ENCODE data around the gene SREBF2. TPM values are rescaled to one million over a fixed set of nuclear protein-coding genes. Genes with fewer than 3 reads are reported as not detected.

The SREBF2 gene
- total and polyA plus RNA-seq, 2 of the 13 experiments (the other 11 are each of a cell fraction or from before 2014, with no cell fraction given): 53.8 to 72.6 TPM

DNA sequence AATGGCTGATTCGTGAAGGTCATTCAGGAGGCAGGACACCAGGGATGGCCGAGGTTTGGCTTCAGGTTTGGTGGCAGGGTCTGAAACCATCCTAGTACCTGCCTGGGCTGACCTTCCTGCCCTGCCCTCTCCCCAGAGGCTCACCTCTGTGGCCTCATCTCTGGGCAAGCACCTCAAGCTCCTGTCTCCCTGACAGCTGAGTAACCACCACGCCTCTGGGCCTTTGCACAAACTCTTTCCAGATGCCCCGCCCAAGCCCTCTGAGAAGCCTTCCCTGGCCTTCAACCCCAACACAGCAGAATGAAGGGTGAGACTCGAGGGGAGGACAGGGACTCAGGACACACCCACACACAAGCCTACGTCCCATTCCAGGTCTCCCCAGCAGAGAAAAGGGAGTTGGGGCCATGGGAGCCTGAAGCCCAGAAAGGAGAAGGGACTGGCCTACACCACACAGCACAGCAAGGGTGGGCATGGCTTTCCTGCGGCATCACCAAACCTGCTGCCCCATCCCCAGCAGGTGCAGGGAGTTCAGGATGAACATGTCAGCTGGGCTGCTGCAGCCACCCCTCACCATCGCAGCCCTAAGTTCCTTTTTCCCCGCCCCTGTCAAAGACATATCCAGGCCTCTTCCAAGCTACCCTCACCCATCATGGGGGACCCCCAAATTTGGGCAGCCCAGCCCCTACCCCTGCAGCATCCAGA is 79.6 kb downstream of the SREBF2 start (continued):
- TF ChIP-seq, protein P1, sequence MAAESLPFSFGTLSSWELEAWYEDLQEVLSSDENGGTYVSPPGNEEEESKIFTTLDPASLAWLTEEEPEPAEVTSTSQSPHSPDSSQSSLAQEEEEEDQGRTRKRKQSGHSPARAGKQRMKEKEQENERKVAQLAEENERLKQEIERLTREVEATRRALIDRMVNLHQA (CRISPR knock-in tag; IDR thresholded peaks at IDR 0.05): no peak
- TF ChIP-seq ZHX1 (CRISPR knock-in tag; IDR thresholded peaks at IDR 0.05; ENCODE audit: low read depth) (no peak), FOXC1 (CRISPR knock-in tag; IDR thresholded peaks at IDR 0.05; ENCODE audit: borderline replicate concordance) (no peak), JUND (CRISPR knock-in tag; IDR thresholded peaks at IDR 0.05) (no peak), FOXA3 (CRISPR knock-in tag; IDR thresholded peaks at IDR 0.05) (no peak), TRIM24 (CRISPR knock-in tag; IDR thresholded peaks at IDR 0.05) (no peak), ZNF790 (CRISPR knock-in tag; IDR thresholded peaks at IDR 0.05; ENCODE audit: borderline replicate concordance) (no peak), ZNF441 (CRISPR knock-in tag; IDR thresholded peaks at IDR 0.05; ENCODE audit: borderline replicate concordance) (no peak)

- ATAC-seq: no peak
- H3K79me2 ChIP-seq (ENCODE audit: insufficient read depth, low read length): no peaks in the 10 kb centered on the region
- H3K27me3 ChIP-seq (ENCODE audit: control insufficient read depth in 1 of 2, insufficient read depth in 2 of 2, low read length in 2 of 2): peaks cover 26 to 70% of the 10 kb centered on the region in 2 experiments
- H2AFZ ChIP-seq (ENCODE audit: low read length): no peak overlapping the region
- no peak overlapping the region for H3K27ac ChIP-seq (ENCODE audit: extremely low read length, insufficient read depth, low read length)
- TF ChIP-seq, protein P2, sequence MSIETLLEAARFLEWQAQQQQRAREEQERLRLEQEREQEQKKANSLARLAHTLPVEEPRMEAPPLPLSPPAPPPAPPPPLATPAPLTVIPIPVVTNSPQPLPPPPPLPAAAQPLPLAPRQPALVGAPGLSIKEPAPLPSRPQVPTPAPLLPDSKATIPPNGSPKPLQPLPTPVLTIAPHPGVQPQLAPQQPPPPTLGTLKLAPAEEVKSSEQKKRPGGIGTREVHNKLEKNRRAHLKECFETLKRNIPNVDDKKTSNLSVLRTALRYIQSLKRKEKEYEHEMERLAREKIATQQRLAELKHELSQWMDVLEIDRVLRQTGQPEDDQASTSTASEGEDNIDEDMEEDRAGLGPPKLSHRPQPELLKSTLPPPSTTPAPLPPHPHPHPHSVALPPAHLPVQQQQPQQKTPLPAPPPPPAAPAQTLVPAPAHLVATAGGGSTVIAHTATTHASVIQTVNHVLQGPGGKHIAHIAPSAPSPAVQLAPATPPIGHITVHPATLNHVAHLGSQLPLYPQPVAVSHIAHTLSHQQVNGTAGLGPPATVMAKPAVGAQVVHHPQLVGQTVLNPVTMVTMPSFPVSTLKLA (IDR thresholded peaks at IDR 0.05): peak; percentile 57
- TF ChIP-seq EZH2 (conservative IDR thresholded peaks at IDR 0.05; ENCODE audit: low read depth, low read length) (peak; percentile 73), ZNF24 (IDR thresholded peaks at IDR 0.05) (no peak), ZNF687 (CRISPR knock-in tag; IDR thresholded peaks at IDR 0.05) (0 out of 2 replicates have a peak, but pooled peaks have one; percentile 12)
- H3K9me3 ChIP-seq (ENCODE audit: low read length): no peaks in the 10 kb centered on the region
- no peak overlapping the region for H3K4me2 ChIP-seq (ENCODE audit: low read depth, low read length)
- 4% methylated on average over 9 of the region's 11 CpGs for WGBS (ENCODE audit: low lambda C conversion rate)
- no peaks in the 10 kb centered on the region for H3K36me3 ChIP-seq (replicated peaks in 1 of 2; ENCODE audit: control insufficient read depth in 1 of 2, insufficient read depth in 2 of 2, low read length in 2 of 2)
- peaks cover 13% of the 10 kb centered on the region for H3K4me1 ChIP-seq (ENCODE audit: insufficient read depth, low read length)
- ChIA-PET POLR2A (no interaction called here), CTCF (ENCODE audit: low intra/inter-chr PET ratio, low total read pairs) (no interaction called here)
- peaks cover 25% of the 10 kb centered on the region; the same call in 1 of the 2 replicates for H4K20me1 ChIP-seq (ENCODE audit: insufficient read depth, low read length)
- no TSS peak for BruUV-seq (replicated peaks)
- H3K9ac ChIP-seq (ENCODE audit: insufficient read depth, low read depth, low read length): no peak overlapping the region
- no peak overlapping the region for H3K4me3 ChIP-seq (replicated peaks in 1 of 3; ENCODE audit: insufficient read depth in 1 of 3, low read depth in 2 of 3, low read length in 3 of 3)
- intact Hi-C loops (cut with micrococcal nuclease; ENCODE audit: unreplicated experiment): no loop called here
- no peak for FAIRE-seq
- no peak for DNase-seq (ENCODE audit: low spot score)
- in situ Hi-C loops (cut with HindIII; ENCODE audit: extremely low pct_ligation_motif_present, low pct_unique_long_range_greater_than_20kb): no loop called here
Measured at GRCh38 chr22:41913040-41913719, 80.3 kb downstream of the SREBF2 start.

Measured in HepG2 (cell line).